Fibroblast of the aortic adventitia (primary cell): ENCODE measurements around the gene HMGCS2. TPM values are rescaled to one million over a fixed set of nuclear protein-coding genes. Genes with fewer than 3 reads are reported as not detected.

Source experiments
- DNase-seq: peaks from one replicate; pipeline ENCODE4 v3.0.0-alpha.2; 2010; ENCODE audit warnings: low read depth
- H3K4me3 ChIP-seq: 2 replicates; pipeline ENCODE4 v1.5.1; 2011; ENCODE audit warnings: low read depth, mild to moderate bottlenecking, control low read depth, low read length, moderate library complexity
- total RNA-seq: library from RNA; depleted of rRNA; stranded (reverse); fragments of >200 nt; gene quantifications from 2 replicates; pipeline ENCODE4 v1.2.3, GENCODE V29; 2012; ENCODE audit warnings: low replicate concordance
- TF ChIP-seq, protein P1 (sequence below): IDR thresholded peaks from 2 replicates; pipeline ENCODE4 v1.5.1; 2011; ENCODE audit warnings: mild to moderate bottlenecking, low read length, control low read depth, inconsistent platforms; ENCODE audit not compliant: insufficient read depth

Gene HMGCS2
- total RNA-seq, 1 donor, result not detected

- no peak overlapping the region for H3K4me3 ChIP-seq
- TF ChIP-seq, protein P1, sequence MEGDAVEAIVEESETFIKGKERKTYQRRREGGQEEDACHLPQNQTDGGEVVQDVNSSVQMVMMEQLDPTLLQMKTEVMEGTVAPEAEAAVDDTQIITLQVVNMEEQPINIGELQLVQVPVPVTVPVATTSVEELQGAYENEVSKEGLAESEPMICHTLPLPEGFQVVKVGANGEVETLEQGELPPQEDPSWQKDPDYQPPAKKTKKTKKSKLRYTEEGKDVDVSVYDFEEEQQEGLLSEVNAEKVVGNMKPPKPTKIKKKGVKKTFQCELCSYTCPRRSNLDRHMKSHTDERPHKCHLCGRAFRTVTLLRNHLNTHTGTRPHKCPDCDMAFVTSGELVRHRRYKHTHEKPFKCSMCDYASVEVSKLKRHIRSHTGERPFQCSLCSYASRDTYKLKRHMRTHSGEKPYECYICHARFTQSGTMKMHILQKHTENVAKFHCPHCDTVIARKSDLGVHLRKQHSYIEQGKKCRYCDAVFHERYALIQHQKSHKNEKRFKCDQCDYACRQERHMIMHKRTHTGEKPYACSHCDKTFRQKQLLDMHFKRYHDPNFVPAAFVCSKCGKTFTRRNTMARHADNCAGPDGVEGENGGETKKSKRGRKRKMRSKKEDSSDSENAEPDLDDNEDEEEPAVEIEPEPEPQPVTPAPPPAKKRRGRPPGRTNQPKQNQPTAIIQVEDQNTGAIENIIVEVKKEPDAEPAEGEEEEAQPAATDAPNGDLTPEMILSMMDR, result no peak
- no peak for DNase-seq
These were observed 31.0 kb upstream of the HMGCS2 start for GRCh38 chr1:119799599-119800177.

- DNase-seq, result no peak
- TF ChIP-seq, protein P1, result no peak
- no peak overlapping the region for H3K4me3 ChIP-seq
These were observed 30.3 kb upstream of the HMGCS2 start for GRCh38 chr1:119799003-119799402.

- TF ChIP-seq, protein P1, result no peak
- H3K4me3 ChIP-seq, result no peak overlapping the region
- no peak for DNase-seq
These were observed 28.9 kb upstream of the HMGCS2 start for GRCh38 chr1:119797606-119798005.

- no peak for DNase-seq
- TF ChIP-seq, protein P1, result no peak
- no peak overlapping the region for H3K4me3 ChIP-seq
These were observed 28.5 kb upstream of the HMGCS2 start for GRCh38 chr1:119797162-119797561.

DNA sequence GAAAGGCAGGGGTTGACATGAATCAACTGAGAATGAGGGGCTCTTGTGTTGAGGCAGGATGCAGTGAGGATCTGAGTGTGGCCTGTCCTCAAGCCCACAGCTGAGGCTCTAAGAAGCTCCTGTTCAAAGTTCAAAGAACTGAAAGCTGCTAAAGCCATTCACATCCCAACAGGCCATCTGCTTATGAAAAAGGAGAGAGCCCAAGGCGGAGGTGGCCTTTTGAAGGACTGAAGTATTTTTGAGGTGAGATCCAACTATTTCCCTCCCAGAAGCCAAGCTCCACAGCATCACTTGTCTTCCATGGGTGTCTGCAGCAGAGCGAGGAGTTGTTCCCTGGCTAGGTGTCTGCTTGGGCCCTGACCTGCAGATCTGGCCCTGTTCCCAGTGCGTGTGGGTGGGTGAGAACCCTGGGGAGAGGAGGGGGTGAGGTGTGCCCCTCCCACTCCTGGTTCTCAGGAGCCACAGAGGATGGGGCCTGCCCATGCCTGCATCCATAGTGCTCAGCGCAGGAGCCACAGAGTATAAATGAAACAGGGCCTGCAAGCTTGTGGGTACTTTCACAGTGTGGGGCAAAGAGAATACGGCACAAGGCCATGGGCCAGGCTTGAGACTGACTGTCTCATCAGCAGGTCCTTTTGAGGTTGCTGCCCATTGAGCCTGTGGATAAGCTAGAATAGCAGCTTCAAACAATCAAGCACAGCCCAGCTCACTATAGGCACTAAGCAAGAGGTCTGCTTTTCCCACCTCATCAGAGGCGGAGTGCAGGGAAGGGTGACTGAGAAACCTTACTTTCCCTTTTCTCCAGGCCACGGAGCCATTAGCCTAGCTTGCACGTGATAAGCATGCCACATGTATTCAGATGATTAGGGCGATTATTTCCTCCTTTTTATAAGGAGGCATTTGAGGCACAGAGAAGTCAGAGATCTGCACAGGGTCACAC lies 26.8 kb upstream of the HMGCS2 start:
- no peak for DNase-seq

DNA sequence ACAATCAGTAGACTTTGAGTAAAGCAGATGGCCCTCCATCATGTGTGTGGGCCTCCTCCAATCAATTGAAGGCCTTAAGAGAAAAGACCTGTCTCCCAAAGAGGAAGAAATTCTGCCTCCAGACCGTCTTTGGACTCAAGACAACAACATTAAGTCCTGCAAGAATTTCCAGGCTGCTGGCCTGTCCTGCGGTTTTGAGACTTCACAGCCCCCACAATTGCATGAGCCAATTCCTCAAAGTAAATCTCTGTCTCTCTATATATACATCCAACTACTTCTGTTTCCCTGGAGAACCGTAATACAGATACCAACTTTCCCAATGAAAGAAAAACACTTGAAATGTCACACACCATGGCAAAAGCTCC lies 26.2 kb upstream of the HMGCS2 start:
- DNase-seq, result peak; percentile 77
- H3K4me3 ChIP-seq, result no peak overlapping the region
- TF ChIP-seq, protein P1, result no peak

More for the DNA sequence above, 26.8 kb upstream of the HMGCS2 start:
- H3K4me3 ChIP-seq, result no peak overlapping the region
- TF ChIP-seq, protein P1, result no peak
